HepG2 (cell line): ENCODE results near the gene PC. TPM values are rescaled to one million over a fixed set of nuclear protein-coding genes. Genes with fewer than 3 reads are reported as not detected.

Source experiments
- ATAC-seq: fragments of 200-7000 bp; cut with Tn5 transposase; 3 replicates; pipeline ENCODE4 v1.9.1; 2020; ENCODE audit warnings: mild to moderate bottlenecking, moderate library complexity
- BruUV-seq: library from RNA; stranded (reverse); fragments of 400-500 nt; replicated peaks from 2 replicates; lab custom pipeline; 2021; lab: Mats Ljungman, UMichigan
- CTCF ChIA-PET: fragments of 300-600 bp; formaldehyde crosslinking; extraction: SDS; loops from one replicate; lab custom pipeline; 2021; ENCODE audit warnings: low total read pairs, inconsistent platforms, low intra/inter-chr PET ratio; lab: Yijun Ruan, JAX
- POLR2A ChIA-PET: fragments of 350-600 bp; sonication (Branson Sonifier 250); formaldehyde crosslinking; loops from one replicate; lab custom pipeline; 2020; ENCODE audit warnings: antibody characterized with exemption, inconsistent platforms; lab: Yijun Ruan, JAX
- DNase-seq: peaks from one replicate; pipeline ENCODE4 v3.0.0-alpha.2; 2015; ENCODE audit warnings: low spot score
- FAIRE-seq: peaks from 3 replicates; lab custom pipeline; 2011; peaks lifted over from hg19 to GRCh38; lab: Jason Lieb, UNC
- H2AFZ ChIP-seq: one replicate; pipeline ENCODE4 v1.6.1; 2011; ENCODE audit warnings: low read length, inconsistent platforms
- H3K27ac ChIP-seq: fragments of 300-600 bp; 3 replicates; pipeline ENCODE4 v1.8.0; 2011; ENCODE audit warnings: mixed run types, mild to moderate bottlenecking, mixed read lengths, low read length, inconsistent platforms; ENCODE audit not compliant: insufficient read depth; ENCODE audit errors: extremely low read length
- H3K27me3 ChIP-seq, 2 experiments: fragments of 200-600 bp in 1 of 2; 2 replicates in 1 of 2; 3 replicates in 1 of 2; pipeline versions ENCODE4 v1.6.0 to v1.8.0; 2011; ENCODE audit warnings: low read length in 2 of 2, mild to moderate bottlenecking in 2 of 2, moderate library complexity in 2 of 2, inconsistent platforms in 1 of 2; ENCODE audit not compliant: insufficient read depth in 2 of 2, control insufficient read depth in 1 of 2
- H3K36me3 ChIP-seq, 2 experiments: fragments of 200-600 bp in 1 of 2; replicated peaks in 1 of 2; 2 replicates in 1 of 2; 3 replicates in 1 of 2; pipeline versions ENCODE4 v1.5.1 to v1.8.0; 2011; ENCODE audit warnings: low read length in 2 of 2, inconsistent platforms in 1 of 2; ENCODE audit not compliant: insufficient read depth in 2 of 2, control insufficient read depth in 1 of 2
- H3K4me1 ChIP-seq: 2 replicates; pipeline ENCODE4 v1.5.1; 2012; ENCODE audit warnings: low read length, inconsistent platforms; ENCODE audit not compliant: insufficient read depth
- H3K4me2 ChIP-seq: 2 replicates; pipeline ENCODE4 v1.6.0; 2011; ENCODE audit warnings: low read depth, low read length, inconsistent platforms
- H3K4me3 ChIP-seq, 3 experiments: fragments of 200-600 bp in 1 of 3; sonication (generic), shearing (Covaris generic) in 1 of 3; replicated peaks in 1 of 3; 2 replicates each; pipeline ENCODE4 v1.5.1; 2011 to 2016; ENCODE audit warnings: low read length in 3 of 3, inconsistent platforms in 2 of 3, low read depth in 2 of 3, mild to moderate bottlenecking in 2 of 3, control low read depth in 1 of 3, mixed read lengths in 1 of 3; ENCODE audit not compliant: insufficient read depth in 1 of 3
- H3K79me2 ChIP-seq: one replicate; pipeline ENCODE4 v1.6.1; 2011; ENCODE audit warnings: low read length, inconsistent platforms; ENCODE audit not compliant: insufficient read depth
- H3K9ac ChIP-seq: 2 replicates; pipeline ENCODE4 v1.6.0; 2011; ENCODE audit warnings: mild to moderate bottlenecking, low read depth, low read length, inconsistent platforms; ENCODE audit not compliant: insufficient read depth
- H3K9me3 ChIP-seq: 2 replicates; pipeline ENCODE4 v1.5.1; 2012; ENCODE audit warnings: mild to moderate bottlenecking, low read length
- H4K20me1 ChIP-seq: 2 replicates; pipeline ENCODE4 v1.6.0; 2011; ENCODE audit warnings: inconsistent platforms, mild to moderate bottlenecking, low read length, moderate library complexity; ENCODE audit not compliant: insufficient read depth
- AGO1 ChIP-seq: fragments of 200-400 bp; formaldehyde crosslinking; IDR thresholded peaks from 2 replicates; pipeline ENCODE4 v1.6.1; 2017; ENCODE audit warnings: mild to moderate bottlenecking, low read depth, low read length, moderate library complexity; ENCODE audit not compliant: poor library complexity, severe bottlenecking
- ARHGAP35 ChIP-seq: sonication (generic); formaldehyde crosslinking; IDR thresholded peaks from 2 replicates; pipeline ENCODE4 v1.9.0; 2022; ENCODE audit warnings: mild to moderate bottlenecking, inconsistent platforms, moderate library complexity, missing genetic modification reagents, borderline replicate concordance
- ASH2L ChIP-seq: fragments of 300-600, 200-600 bp; sonication (generic); IDR thresholded peaks from 2 replicates; pipeline ENCODE4 v1.7.0; 2017; ENCODE audit warnings: low read depth, mild to moderate bottlenecking, moderate library complexity, mixed read lengths, low read length; ENCODE audit not compliant: insufficient read length
- ATF6 ChIP-seq: sonication (generic); formaldehyde crosslinking; conservative IDR thresholded peaks from 2 replicates; pipeline ENCODE4 v1.4.0; 2020; ENCODE audit warnings: missing genetic modification reagents
- CENPX ChIP-seq: sonication (generic); formaldehyde crosslinking; IDR thresholded peaks from 2 replicates; pipeline ENCODE4 v1.9.0; 2021; ENCODE audit warnings: mild to moderate bottlenecking, missing genetic modification reagents, moderate library complexity
- CTCF ChIP-seq: sonication (generic); formaldehyde crosslinking; IDR thresholded peaks from 2 replicates; pipeline ENCODE4 v1.5.0; 2020; ENCODE audit warnings: mild to moderate bottlenecking, missing genetic modification reagents, moderate library complexity
- FOXO4 ChIP-seq: sonication (generic); formaldehyde crosslinking; conservative IDR thresholded peaks from 2 replicates; pipeline ENCODE4 v1.8.1; 2023; ENCODE audit warnings: missing genetic modification reagents
- MAF1 ChIP-seq: sonication (generic); formaldehyde crosslinking; IDR thresholded peaks from 2 replicates; pipeline ENCODE4 v1.5.0; 2020; ENCODE audit warnings: missing genetic modification reagents, borderline replicate concordance
- MED13 ChIP-seq: sonication (generic); formaldehyde crosslinking; IDR thresholded peaks from 2 replicates; pipeline ENCODE4 v1.5.0; 2020; ENCODE audit warnings: missing genetic modification reagents
- NCOA5 ChIP-seq: sonication (generic); formaldehyde crosslinking; IDR thresholded peaks from 2 replicates; pipeline ENCODE4 v1.4.0; 2020; ENCODE audit warnings: missing genetic modification reagents
- NFATC3 ChIP-seq: sonication (generic); formaldehyde crosslinking; IDR thresholded peaks from 2 replicates; pipeline ENCODE4 v1.5.1; 2020; ENCODE audit warnings: mild to moderate bottlenecking, missing genetic modification reagents
- ONECUT2 ChIP-seq: sonication (generic); formaldehyde crosslinking; IDR thresholded peaks from 2 replicates; pipeline ENCODE4 v1.4.0; 2020; ENCODE audit warnings: missing genetic modification reagents
- RAD21 ChIP-seq: fragments of 450-650 bp; formaldehyde crosslinking; IDR thresholded peaks from 2 replicates; pipeline ENCODE4 v1.5.0; 2020; ENCODE audit warnings: mild to moderate bottlenecking
- ZFP91 ChIP-seq: sonication (generic); formaldehyde crosslinking; IDR thresholded peaks from 2 replicates; pipeline ENCODE4 v1.9.0; 2022; ENCODE audit warnings: missing genetic modification reagents, mild to moderate bottlenecking, borderline replicate concordance
- ZNF33A ChIP-seq: sonication (generic); formaldehyde crosslinking; IDR thresholded peaks from 2 replicates; pipeline ENCODE4 v1.5.1; 2020; ENCODE audit warnings: missing genetic modification reagents, mild to moderate bottlenecking, moderate library complexity, borderline replicate concordance
- ZNF484 ChIP-seq: sonication (generic); formaldehyde crosslinking; IDR thresholded peaks from 2 replicates; pipeline ENCODE4 v1.5.1; 2020; ENCODE audit warnings: mild to moderate bottlenecking, low read depth, missing genetic modification reagents, borderline replicate concordance
- ZNF670 ChIP-seq: sonication (generic); formaldehyde crosslinking; IDR thresholded peaks from 2 replicates; pipeline ENCODE4 v1.8.0; 2022; ENCODE audit warnings: mild to moderate bottlenecking, missing genetic modification reagents, borderline replicate concordance
- WGBS: methylation state at CpG from one replicate; pipeline ENCODE4 v1.1.6; 2017; ENCODE audit warnings: low lambda C conversion rate; 5-methylcytosine and 5-hydroxymethylcytosine counted together
- in situ Hi-C: cut with HindIII; loops from 2 replicates; pipeline ENCODE4 v1.10.0; 2017; ENCODE audit warnings: low pct_unique_long_range_greater_than_20kb; ENCODE audit not compliant: extremely low pct_ligation_motif_present
- intact Hi-C: fragments of 100-400 bp; cut with micrococcal nuclease; formaldehyde crosslinking; loops from one replicate; pipeline ENCODE4 v1.10.0; 2022; ENCODE audit not compliant: unreplicated experiment
- polyA plus RNA-seq, 8 experiments: library from polyadenylated mRNA; depleted of rRNA in 3 of 8; stranded (reverse) in 7 of 8; unstranded in 1 of 8; fragments of >200 nt; fragmentation: Illumina TruSeq in 4 of 8; extraction: Trizol in 4 of 8; gene quantifications; 2 replicates each; pipeline versions ENCODE4 v1.2.1 to v1.2.3, GENCODE V29; 2011 to 2016; ENCODE audit warnings: low read depth in 4 of 8, missing spikeins in 1 of 8, mixed read lengths in 1 of 8; ENCODE audit not compliant: insufficient read depth in 1 of 8
- total RNA-seq, 5 experiments: library from RNA; depleted of rRNA; stranded (reverse); fragments of >200 nt; fragmentation: Illumina TruSeq; extraction: Trizol; gene quantifications; 2 replicates each; pipeline ENCODE4 v1.2.3, GENCODE V29; 2016; ENCODE audit warnings: low read depth in 1 of 5

PC gene
- total and polyA plus RNA-seq, 2 of the 13 experiments (the other 11 are each of a cell fraction or from before 2014, with no cell fraction given) = 29.0 to 39.0 TPM

- 88% methylated on average over 27 of the region's 47 CpGs for WGBS
- intact Hi-C loops = no loop called here
- no peaks in the 10 kb centered on the region for H4K20me1 ChIP-seq
- ChIA-PET CTCF (no interaction called here), POLR2A (interaction anchor here (1.4 kb wide), 1 partner anchor 14 kb away, joined by 3 read pairs; the partner anchor contains the start of gene RCE1)
- no peak overlapping the region for H3K9ac ChIP-seq
- in situ Hi-C loops = no loop called here
- no peaks in the 10 kb centered on the region for H3K9me3 ChIP-seq
- ATAC-seq (no peak), FAIRE-seq (no peak), DNase-seq (peak; percentile 30)
- H3K27ac ChIP-seq = peak overlapping the region; percentile 22
- no peaks in the 10 kb centered on the region for H3K27me3 ChIP-seq
- peaks cover 3 to 8% of the 10 kb centered on the region in 2 experiments; a peak in 2 of 5 replicates for H3K36me3 ChIP-seq
- peaks cover 11% of the 10 kb centered on the region for H3K4me1 ChIP-seq
- no peak overlapping the region for H2AFZ ChIP-seq
- H3K4me2 ChIP-seq = peak overlapping the region; percentile 18; the same call in 1 of the 2 replicates
- no TSS peak for BruUV-seq
- H3K4me3 ChIP-seq = peak overlapping the region; percentile 7 to 67 (median 41); a peak in 4 of 6 replicates
- no peaks in the 10 kb centered on the region for H3K79me2 ChIP-seq
- TF ChIP-seq FOXO4 (CRISPR knock-in tag) (no peak), NCOA5 (CRISPR knock-in tag) (no peak), AGO1 (peak; percentile 35), NFATC3 (CRISPR knock-in tag) (no peak), RAD21 (CRISPR knock-in tag) (no peak), MED13 (CRISPR knock-in tag) (no peak), ZNF670 (CRISPR knock-in tag) (no peak), ARHGAP35 (CRISPR knock-in tag) (no peak), MAF1 (no peak), ZFP91 (no peak), ZNF484 (CRISPR knock-in tag) (no peak), ONECUT2 (CRISPR knock-in tag) (no peak), ASH2L (no peak), CTCF (CRISPR knock-in tag) (no peak), ATF6 (CRISPR knock-in tag) (no peak), CENPX (CRISPR knock-in tag) (no peak), ZNF33A (no peak)
Observed at GRCh38 chr11:66857234-66857926, 100.8 kb downstream of the PC start.
